Measurements from ENCODE around the gene NELL1.

GRCh38 chr11:20990447-20990846 is 321.1 kb downstream of the NELL1 start:
- no peak for TF ChIP-seq CTCF (conservative IDR thresholded peaks at IDR 0.05; ENCODE audit: low read depth in 2 of 2)
- TF ChIP-seq EZH2 (IDR thresholded peaks at IDR 0.05; ENCODE audit: low read depth, unreplicated experiment), result no peak
- TF ChIP-seq ZNF114 (CRISPR knock-in tag; IDR thresholded peaks at IDR 0.05), result no peak
- no peak for TF ChIP-seq EZH2phosphoT487 (IDR thresholded peaks at IDR 0.05; ENCODE audit: unreplicated experiment)
- no peak for TF ChIP-seq CREB1 (CRISPR knock-in tag; IDR thresholded peaks at IDR 0.05; ENCODE audit: low read depth)
- no peak for TF ChIP-seq POLR2AphosphoS5 (IDR thresholded peaks at IDR 0.05; ENCODE audit: low read depth)
- TF ChIP-seq REST (IDR thresholded peaks at IDR 0.05; ENCODE audit: unreplicated experiment), result no peak
- TF ChIP-seq ETS1 (IDR thresholded peaks at IDR 0.05), result no peak
- TF ChIP-seq JUNB (IDR thresholded peaks at IDR 0.05; ENCODE audit: unreplicated experiment), result no peak
- no peak for TF ChIP-seq STAT1 (IDR thresholded peaks at IDR 0.05; ENCODE audit: unreplicated experiment)

All from GM23338 (cell line).